GM23248 (cell line): ENCODE results near the gene ZNF319. TPM values are rescaled to one million over a fixed set of nuclear protein-coding genes. Genes with fewer than 3 reads are reported as not detected.
"Not testable (repeated sequence)": the region's sequence is repeated elsewhere in the genome, so short reads cannot be mapped to it uniquely, and the experiment has no call there.

Experiments used
- DNase-seq: peaks from one replicate; pipeline ENCODE4 v3.0.0-alpha.2; 2015
- H2AFZ ChIP-seq: fragments of 200-600 bp; sonication (generic); 2 replicates; pipeline ENCODE4 v1.6.1; 2016; ENCODE audit warnings: antibody characterized with exemption
- H3F3A ChIP-seq: fragments of 200-600 bp; sonication (generic); 2 replicates; pipeline ENCODE4 v1.6.1; 2016; ENCODE audit warnings: mild to moderate bottlenecking, antibody characterized with exemption, mixed run types; ENCODE audit not compliant: insufficient read depth
- H3K27ac ChIP-seq: fragments of 200-600 bp; sonication (generic); 2 replicates; pipeline ENCODE4 v1.5.1; 2016; ENCODE audit warnings: mild to moderate bottlenecking
- H3K27me3 ChIP-seq: fragments of 200-600 bp; sonication (generic); replicated peaks from 2 replicates; pipeline ENCODE4 v1.6.1; 2016; ENCODE audit warnings: mild to moderate bottlenecking; ENCODE audit not compliant: insufficient read depth
- H3K36me3 ChIP-seq: fragments of 200-600 bp; sonication (generic); 2 replicates; pipeline ENCODE4 v1.6.1; 2016; ENCODE audit warnings: low read depth, mild to moderate bottlenecking
- H3K4me1 ChIP-seq: fragments of 200-600 bp; sonication (generic); 2 replicates; pipeline ENCODE4 v1.6.1; 2016; ENCODE audit warnings: mild to moderate bottlenecking; ENCODE audit not compliant: insufficient read depth
- H3K4me2 ChIP-seq: fragments of 200-600 bp; sonication (generic); one replicate; pipeline ENCODE4 v1.6.1; 2016; ENCODE audit warnings: mild to moderate bottlenecking; ENCODE audit not compliant: unreplicated experiment
- H3K4me3 ChIP-seq: fragments of 200-600 bp; sonication (generic); 2 replicates; pipeline ENCODE4 v1.5.1; 2016; ENCODE audit warnings: mild to moderate bottlenecking
- H3K79me2 ChIP-seq: fragments of 200-600 bp; sonication (generic); 2 replicates; pipeline ENCODE4 v1.6.1; 2016; ENCODE audit warnings: mild to moderate bottlenecking; ENCODE audit not compliant: insufficient read depth
- H3K9ac ChIP-seq: fragments of 200-600 bp; sonication (generic); 2 replicates; pipeline ENCODE4 v1.6.1; 2016; ENCODE audit warnings: mild to moderate bottlenecking
- H3K9me2 ChIP-seq: fragments of 200-600 bp; sonication (generic); 2 replicates; pipeline ENCODE4 v1.6.1; 2016; ENCODE audit warnings: mixed run types, mild to moderate bottlenecking, moderate library complexity; ENCODE audit not compliant: insufficient read depth
- H3K9me3 ChIP-seq: fragments of 200-600 bp; sonication (generic); one replicate; pipeline ENCODE4 v1.6.1; 2017; ENCODE audit warnings: low read depth
- H4K20me1 ChIP-seq: fragments of 200-600 bp; sonication (generic); 2 replicates; pipeline ENCODE4 v1.6.0; 2016; ENCODE audit not compliant: insufficient read depth
- EZH2 ChIP-seq: fragments of 200-600 bp; sonication (generic); IDR thresholded peaks from 2 replicates; pipeline ENCODE4 v1.6.1; 2018; ENCODE audit warnings: antibody characterized with exemption, mild to moderate bottlenecking; ENCODE audit not compliant: insufficient read depth, poor library complexity, severe bottlenecking
- EZH2phosphoT487 ChIP-seq: fragments of 200-600 bp; sonication (generic); IDR thresholded peaks from 2 replicates; pipeline ENCODE4 v1.6.1; 2018; ENCODE audit warnings: antibody characterized with exemption, moderate library complexity, mild to moderate bottlenecking, low read depth; ENCODE audit not compliant: insufficient read depth
- WGBS, 2 experiments: methylation state at CpG; one replicate each; pipeline ENCODE4 v1.1.6; 2015 to 2017; ENCODE audit warnings: low lambda C conversion rate in 2 of 2, low coverage in 1 of 2; ENCODE audit errors: missing lambda C conversion rate in 2 of 2; 5-methylcytosine and 5-hydroxymethylcytosine counted together
- in situ Hi-C: fragments of 300-500 bp; cut with MboI; formaldehyde crosslinking; loops from 2 replicates; pipeline ENCODE4 v1.15.0; 2020
- polyA plus RNA-seq: library from polyadenylated mRNA; unstranded; fragments of >200 nt; fragmentation: Nextera tagmentation; extraction: Ambion mirVana; gene quantifications from 2 replicates; pipeline ENCODE4 v1.2.1, GENCODE V29; 2016
- total RNA-seq: library from RNA; depleted of rRNA; stranded (reverse); fragments of >200 nt; shearing (Covaris generic); gene quantifications from 2 replicates; pipeline ENCODE4 v1.2.3, GENCODE V29; 2014

The ZNF319 gene
- total and polyA plus RNA-seq, 2 experiments from 2014 or later: 4.6 to 8.2 TPM

GRCh38 chr16:57982385-57982784 lies 18.1 kb downstream of the ZNF319 start:
- no peaks in the 10 kb centered on the region for H4K20me1 ChIP-seq

DNA sequence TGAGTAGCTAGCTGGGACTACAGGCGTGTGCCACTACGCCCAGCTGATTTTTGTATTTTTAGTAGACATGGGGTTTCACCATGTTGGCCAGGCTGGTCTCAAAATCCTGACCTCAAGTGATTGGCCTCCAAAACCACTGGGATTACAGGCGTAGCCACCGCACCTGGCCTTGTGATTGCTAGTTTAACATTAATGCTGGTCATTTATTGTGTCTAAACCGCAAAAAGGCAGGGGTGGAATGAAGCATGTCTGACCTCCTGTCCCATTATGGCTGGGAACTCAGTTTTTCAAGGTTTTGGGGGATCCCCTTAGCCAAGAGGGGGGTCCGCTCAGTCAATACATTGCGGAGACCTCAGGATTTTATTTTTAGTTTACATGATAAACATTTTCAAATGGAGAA lies 18.8 kb downstream of the ZNF319 start:
- H3K4me1 ChIP-seq: no peaks in the 10 kb centered on the region
- no peaks in the 10 kb centered on the region for H3K36me3 ChIP-seq
- H3K27ac ChIP-seq: no peak overlapping the region
- peaks cover 9% of the 10 kb centered on the region; the same call in 1 of the 2 replicates for H3K27me3 ChIP-seq
- 87 to 92% methylated on average over 7 of the region's 7 CpGs for WGBS, 2 experiments
- in situ Hi-C loops: no loop called here
- H3K9me2 ChIP-seq: no peaks in the 10 kb centered on the region
- H3K9me3 ChIP-seq: no peaks in the 10 kb centered on the region
- no peak overlapping the region for H3K4me2 ChIP-seq
- H4K20me1 ChIP-seq: no peaks in the 10 kb centered on the region
- no peak for DNase-seq
- H3K9ac ChIP-seq: no peak overlapping the region
- no peaks in the 10 kb centered on the region for H3F3A ChIP-seq
- H3K79me2 ChIP-seq: no peaks in the 10 kb centered on the region
- H2AFZ ChIP-seq: no peak overlapping the region
- no peak overlapping the region for H3K4me3 ChIP-seq
- no peak for TF ChIP-seq EZH2phosphoT487
- no peak for TF ChIP-seq EZH2

More at GRCh38 chr16:57982385-57982784, 18.1 kb downstream of the ZNF319 start:
- no peak overlapping the region for H3K27ac ChIP-seq
- no peak for TF ChIP-seq EZH2
- TF ChIP-seq EZH2phosphoT487: no peak
- in situ Hi-C loops: no loop called here
- H3K27me3 ChIP-seq: peaks cover 9% of the 10 kb centered on the region; the same call in 1 of the 2 replicates
- no peak overlapping the region for H3K9ac ChIP-seq
- H3K36me3 ChIP-seq: no peaks in the 10 kb centered on the region
- WGBS, 2 experiments: 74 to 81% methylated on average over 5 of the region's 5 CpGs
- no peaks in the 10 kb centered on the region for H3K9me3 ChIP-seq
- no peaks in the 10 kb centered on the region for H3K4me1 ChIP-seq
- H3K9me2 ChIP-seq: no peaks in the 10 kb centered on the region
- H3K4me2 ChIP-seq: no peak overlapping the region
- H3K79me2 ChIP-seq: no peaks in the 10 kb centered on the region
- no peaks in the 10 kb centered on the region for H3F3A ChIP-seq
- no peak overlapping the region for H3K4me3 ChIP-seq
- H2AFZ ChIP-seq: no peak overlapping the region
- no peak for DNase-seq

DNA sequence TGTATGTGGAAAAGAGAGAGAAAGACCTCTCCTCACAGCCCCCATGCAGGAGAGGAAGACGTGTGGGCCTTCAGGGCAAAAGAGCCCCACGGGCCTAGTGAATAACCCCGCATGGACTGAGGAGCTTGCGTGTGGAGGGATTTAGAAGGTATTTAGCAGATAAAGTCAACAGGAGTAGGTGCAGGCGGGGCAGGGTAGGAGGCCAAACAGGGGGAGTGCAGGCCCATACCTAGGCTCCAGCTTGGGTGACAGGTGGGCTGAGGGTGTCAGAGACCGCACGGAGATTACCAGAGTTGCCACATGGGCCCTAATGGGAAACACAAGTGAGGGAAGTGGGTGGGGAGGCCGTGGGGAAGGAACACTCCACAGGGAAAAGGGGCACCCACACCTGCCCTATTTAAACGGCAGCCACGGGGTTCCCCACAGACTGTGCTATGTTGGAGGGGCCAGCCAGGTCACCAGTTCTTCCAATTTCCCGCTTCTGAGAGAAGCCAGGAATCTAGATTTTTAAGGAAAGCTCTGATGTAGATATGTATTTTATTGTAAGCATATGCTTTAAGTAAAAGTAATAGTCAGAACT lies 21.4 kb downstream of the ZNF319 start:
- Histone ChIP-seq H3F3A (no peaks in the 10 kb centered on the region), H3K27ac (no peak overlapping the region), H3K9me2 (no peaks in the 10 kb centered on the region), H3K9ac (no peak overlapping the region), H3K4me2 (no peak overlapping the region), H3K36me3 (no peaks in the 10 kb centered on the region), H2AFZ (no peak overlapping the region), H3K79me2 (no peaks in the 10 kb centered on the region), H3K4me3 (no peak overlapping the region), H3K4me1 (no peaks in the 10 kb centered on the region), H3K9me3 (no peaks in the 10 kb centered on the region), H4K20me1 (no peaks in the 10 kb centered on the region), H3K27me3 (peaks cover 15% of the 10 kb centered on the region; the same call in 1 of the 2 replicates)
- no peak for DNase-seq
- TF ChIP-seq EZH2phosphoT487 (no peak), EZH2 (no peak)
- WGBS, 2 experiments: 62 to 67% methylated on average over 10 to 11 of the region's 11 CpGs
- in situ Hi-C loops: no loop called here

DNA sequence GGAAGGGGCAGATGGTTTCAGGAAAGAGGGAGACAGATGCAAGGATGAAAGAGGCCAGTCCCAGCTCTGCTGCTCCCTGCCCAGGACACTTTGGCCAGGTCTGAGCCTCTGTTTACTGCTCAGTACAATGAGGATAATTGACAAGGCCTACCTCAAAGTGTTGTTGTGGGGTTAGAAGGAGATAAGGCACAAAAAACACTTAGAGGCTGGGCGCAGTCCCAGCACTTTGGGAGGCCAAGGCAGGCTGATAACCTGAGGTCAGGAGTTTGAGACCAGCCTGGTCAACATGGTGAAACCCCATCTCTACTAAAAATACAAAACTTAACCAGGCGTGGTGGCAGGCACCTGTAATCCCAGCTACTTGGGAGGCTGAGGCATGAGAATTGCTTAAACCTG lies 22.4 kb downstream of the ZNF319 start:
- H3K9me2 ChIP-seq, H3K9ac ChIP-seq, H2AFZ ChIP-seq, H3K27ac ChIP-seq, H3K9me3 ChIP-seq, H3K36me3 ChIP-seq, H3K4me1 ChIP-seq, H3K4me3 ChIP-seq, H3K4me2 ChIP-seq, H3K79me2 ChIP-seq, in situ Hi-C loops, H4K20me1 ChIP-seq, H3F3A ChIP-seq, DNase-seq: not testable (repeated sequence)
- peaks cover 15% of the 10 kb centered on the region; the same call in 1 of the 2 replicates for H3K27me3 ChIP-seq
- WGBS, 2 experiments: 60 to 77% methylated on average over 2 of the region's 2 CpGs
